Spleen (tissue), 11 donors: ENCODE results near the gene IGFBP6. TPM values are rescaled to one million over a fixed set of nuclear protein-coding genes. Genes with fewer than 3 reads are reported as not detected.
A peak's percentile ranks its signal among the peaks of the same experiment; 100 is the strongest.

Experiments
- DNase-seq: peaks from one replicate; pipeline ENCODE4 v3.0.0-alpha.2; 2020
- H3K27ac ChIP-seq, 8 donors: fragments of 200-600 bp; sonication (generic) in 7 of 8; 1 replicate in 4 of 8; 2 replicates in 4 of 8; pipeline versions ENCODE4 v1.5.0 to v1.8.0; 2016 to 2021; ENCODE audit warnings: inconsistent platforms in 4 of 8, mild to moderate bottlenecking in 4 of 8, moderate library complexity in 1 of 8
- H3K27me3 ChIP-seq, 7 donors: fragments of 200-600 bp; sonication (generic) in 6 of 7; replicated peaks in 1 of 7; 1 replicate in 4 of 7; 2 replicates in 3 of 7; pipeline versions ENCODE4 v1.5.0 to v1.8.0; 2016 to 2021; ENCODE audit warnings: inconsistent platforms in 3 of 7, mild to moderate bottlenecking in 1 of 7
- H3K36me3 ChIP-seq, 6 donors: fragments of 200-600 bp; sonication (generic) in 5 of 6; 1 replicate in 4 of 6; 2 replicates in 2 of 6; pipeline versions ENCODE4 v1.5.0 to v1.8.0; 2016 to 2021; ENCODE audit warnings: inconsistent platforms in 2 of 6
- H3K4me1 ChIP-seq, 6 donors: fragments of 200-600 bp; sonication (generic) in 5 of 6; 1 replicate in 3 of 6; 2 replicates in 3 of 6; pipeline versions ENCODE4 v1.5.0 to v1.8.0; 2016 to 2021; ENCODE audit warnings: inconsistent platforms in 3 of 6
- H3K4me3 ChIP-seq, 8 donors: fragments of 200-600 bp; sonication (generic) in 7 of 8; 1 replicate in 4 of 8; 2 replicates in 4 of 8; pipeline versions ENCODE4 v1.5.0 to v1.8.0; 2016 to 2021; ENCODE audit warnings: inconsistent platforms in 4 of 8, mild to moderate bottlenecking in 4 of 8, moderate library complexity in 2 of 8
- H3K9me3 ChIP-seq, 8 donors: fragments of 200-600 bp; sonication (generic) in 7 of 8; 1 replicate in 4 of 8; 2 replicates in 4 of 8; pipeline versions ENCODE4 v1.5.0 to v1.8.0; 2016 to 2021; ENCODE audit warnings: inconsistent platforms in 4 of 8
- POLR2A ChIP-seq, 3 donors: fragments of 450-650 bp; IDR thresholded peaks; one replicate each; pipeline ENCODE4 v1.5.1; 2017; ENCODE audit warnings: antibody characterized with exemption in 3 of 3, mild to moderate bottlenecking in 1 of 3
- POLR2AphosphoS5 ChIP-seq, 3 donors: sonication (generic); formaldehyde crosslinking; IDR thresholded peaks; one replicate each; pipeline ENCODE4 v1.5.1; 2017; ENCODE audit warnings: antibody characterized with exemption in 3 of 3
- WGBS, 5 donors: extraction: QIAGEN DNeasy Blood & Tissue Kit in 3 of 5; methylation state at CpG; one replicate each; pipeline versions ENCODE4 v1.1.5 to v1.1.7; 2013 to 2018; 5-methylcytosine and 5-hydroxymethylcytosine counted together
- intact Hi-C: fragments of 100-400 bp; cut with DNase I; formaldehyde crosslinking; loops from one replicate; pipeline ENCODE4 v1.15.0; 2023; ENCODE audit warnings: low total_unique reads
- polyA plus RNA-seq, 3 donors: library from polyadenylated mRNA; stranded (reverse); fragments of 200-250 nt; gene quantifications; one replicate each; pipeline ENCODE4 v1.2.1, GENCODE V29; 2013
- total RNA-seq, 7 donors: library from RNA; depleted of rRNA in 3 of 7; stranded (reverse); fragments of >200 nt in 3 of 7; fragmentation: NEBNext Ultra II Directional in 4 of 7; extraction: Animal tissue kit (Norgen Biotek cat#: 25700) in 4 of 7; gene quantifications; one replicate each; pipeline versions ENCODE4 v1.1.0 to v1.2.1, GENCODE V29; 2016 to 2021
- TF ChIP-seq, protein P1 (sequence below), 11 experiments: fragments of 200-600 bp in 7 of 11; fragments of 450-650 bp in 4 of 11; sonication (generic) in 4 of 11; IDR thresholded peaks in 8 of 11; conservative IDR thresholded peaks in 3 of 11; 1 replicate in 7 of 11; 2 replicates in 4 of 11; pipeline versions ENCODE4 v1.4.0 to v1.8.0; 2016 to 2021; ENCODE audit warnings: antibody characterized with exemption in 11 of 11, inconsistent platforms in 4 of 11, mild to moderate bottlenecking in 1 of 11
- donor health status: healthy with polysubstance abuse.
- donor health status: DM: no; HTN: no; CAD: no; lungs with moderate emphysema.
- donor health status: DM: no; HTN: no; CAD: no.
- donor health status: Bipolar disorder and iron deficiency.
- donor health status: healthy.
- donor health status: DM: no; HTN: no; CAD: no.
- donor health status: DM: yes; HTN: yes; CAD: no.

IGFBP6 gene
- total and polyA plus RNA-seq, 10 donors, result 35.2 to 183 (median 80.0) TPM

DNA sequence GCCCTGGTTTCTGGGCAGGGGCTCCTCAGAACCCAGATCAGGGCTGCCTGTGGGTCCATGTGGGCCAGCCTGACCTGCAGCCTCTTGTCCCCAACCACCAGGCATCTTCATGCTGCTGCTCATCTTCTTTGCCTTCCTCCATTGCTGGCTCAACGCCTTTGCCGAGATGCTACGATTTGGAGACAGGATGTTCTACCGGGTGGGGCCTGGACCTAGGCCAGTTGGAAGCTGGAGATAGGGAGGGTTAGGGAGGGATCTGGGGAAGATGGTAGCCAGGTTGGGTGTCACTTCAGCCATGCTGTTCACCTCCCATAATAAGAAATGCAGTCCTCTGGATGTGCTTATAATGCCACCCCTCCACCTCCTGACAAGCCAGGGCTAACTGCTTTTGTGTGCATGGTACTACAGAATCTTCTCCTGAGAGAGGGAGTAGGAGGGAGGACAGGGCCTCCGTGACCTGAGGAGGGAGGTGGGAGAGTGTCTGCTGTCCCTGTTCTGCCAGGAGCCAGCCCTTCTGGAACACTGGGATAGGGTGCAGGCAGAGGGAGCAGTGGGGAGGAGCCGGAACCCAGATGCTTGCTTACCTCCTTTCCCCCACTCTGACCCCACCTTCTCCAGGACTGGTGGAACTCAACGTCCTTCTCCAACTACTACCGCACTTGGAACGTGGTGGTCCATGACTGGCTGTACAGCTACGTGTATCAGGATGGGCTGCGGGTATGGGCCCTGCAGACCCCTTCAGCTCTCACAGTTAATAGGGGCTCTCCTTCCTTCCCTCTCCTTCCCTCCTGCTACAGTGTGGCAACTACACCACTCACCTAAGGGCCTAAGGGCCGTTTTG lies 23.4 kb downstream of the IGFBP6 start:
- no peak for DNase-seq
- H3K27ac ChIP-seq, result peak overlapping the region in 3 of 8 donors; percentile 14 to 40 (median 28)
- no peaks in the 10 kb centered on the region for H3K27me3 ChIP-seq
- H3K4me3 ChIP-seq, result peak overlapping the region in 5 of 8 donors; percentile 1 to 43 (median 23)
- 78 to 94% (median 85%) methylated on average over 12 of the region's 12 CpGs for WGBS, 5 donors
- intact Hi-C loops, result no loop called here
- no peaks in the 10 kb centered on the region for H3K9me3 ChIP-seq
- H3K36me3 ChIP-seq, result peaks cover 0 to 28% (median 0%) of the 10 kb centered on the region in 6 donors
- peaks cover 0 to 8% (median 0%) of the 10 kb centered on the region in 6 donors for H3K4me1 ChIP-seq
- TF ChIP-seq, protein P1, sequence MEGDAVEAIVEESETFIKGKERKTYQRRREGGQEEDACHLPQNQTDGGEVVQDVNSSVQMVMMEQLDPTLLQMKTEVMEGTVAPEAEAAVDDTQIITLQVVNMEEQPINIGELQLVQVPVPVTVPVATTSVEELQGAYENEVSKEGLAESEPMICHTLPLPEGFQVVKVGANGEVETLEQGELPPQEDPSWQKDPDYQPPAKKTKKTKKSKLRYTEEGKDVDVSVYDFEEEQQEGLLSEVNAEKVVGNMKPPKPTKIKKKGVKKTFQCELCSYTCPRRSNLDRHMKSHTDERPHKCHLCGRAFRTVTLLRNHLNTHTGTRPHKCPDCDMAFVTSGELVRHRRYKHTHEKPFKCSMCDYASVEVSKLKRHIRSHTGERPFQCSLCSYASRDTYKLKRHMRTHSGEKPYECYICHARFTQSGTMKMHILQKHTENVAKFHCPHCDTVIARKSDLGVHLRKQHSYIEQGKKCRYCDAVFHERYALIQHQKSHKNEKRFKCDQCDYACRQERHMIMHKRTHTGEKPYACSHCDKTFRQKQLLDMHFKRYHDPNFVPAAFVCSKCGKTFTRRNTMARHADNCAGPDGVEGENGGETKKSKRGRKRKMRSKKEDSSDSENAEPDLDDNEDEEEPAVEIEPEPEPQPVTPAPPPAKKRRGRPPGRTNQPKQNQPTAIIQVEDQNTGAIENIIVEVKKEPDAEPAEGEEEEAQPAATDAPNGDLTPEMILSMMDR (IDR thresholded peaks at IDR 0.05 in 8 of 11, conservative IDR thresholded peaks at IDR 0.05 in 3 of 11), result no peak
- peak in 1 of 3 donors; percentile 21 for TF ChIP-seq POLR2AphosphoS5 (IDR thresholded peaks at IDR 0.05)

DNA sequence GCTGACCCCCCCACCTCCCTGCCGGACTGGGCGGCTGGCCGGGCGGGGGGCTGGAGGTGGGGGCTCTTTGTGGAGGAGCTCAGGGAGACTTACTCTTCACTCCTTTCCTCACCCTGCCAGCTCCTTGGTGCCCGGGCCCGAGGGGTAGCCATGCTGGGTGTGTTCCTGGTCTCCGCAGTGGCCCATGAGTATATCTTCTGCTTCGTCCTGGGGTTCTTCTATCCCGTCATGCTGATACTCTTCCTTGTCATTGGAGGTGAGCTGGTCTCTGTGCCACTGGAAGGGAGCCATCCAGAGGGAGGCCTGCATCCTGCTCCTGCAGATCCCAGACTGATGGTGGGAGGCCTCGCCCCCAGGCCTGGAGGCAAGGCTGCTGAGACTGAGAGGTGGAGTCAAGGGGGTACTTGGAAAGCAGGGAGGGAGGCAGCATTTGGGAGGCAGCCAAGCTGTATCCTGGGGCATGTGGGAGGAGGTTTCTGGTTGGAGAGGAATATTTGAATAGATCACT lies 25.5 kb downstream of the IGFBP6 start:
- peak; percentile 73 to 92 (median 73) for TF ChIP-seq POLR2AphosphoS5 (IDR thresholded peaks at IDR 0.05)
- TF ChIP-seq, protein P1 (IDR thresholded peaks at IDR 0.05 in 8 of 11, conservative IDR thresholded peaks at IDR 0.05 in 3 of 11), result no peak
- peak in 1 of 3 donors; percentile 42 for TF ChIP-seq POLR2A (IDR thresholded peaks at IDR 0.05)
- H3K4me3 ChIP-seq, result peak overlapping the region in 7 of 8 donors; percentile 12 to 61 (median 33)

DNA sequence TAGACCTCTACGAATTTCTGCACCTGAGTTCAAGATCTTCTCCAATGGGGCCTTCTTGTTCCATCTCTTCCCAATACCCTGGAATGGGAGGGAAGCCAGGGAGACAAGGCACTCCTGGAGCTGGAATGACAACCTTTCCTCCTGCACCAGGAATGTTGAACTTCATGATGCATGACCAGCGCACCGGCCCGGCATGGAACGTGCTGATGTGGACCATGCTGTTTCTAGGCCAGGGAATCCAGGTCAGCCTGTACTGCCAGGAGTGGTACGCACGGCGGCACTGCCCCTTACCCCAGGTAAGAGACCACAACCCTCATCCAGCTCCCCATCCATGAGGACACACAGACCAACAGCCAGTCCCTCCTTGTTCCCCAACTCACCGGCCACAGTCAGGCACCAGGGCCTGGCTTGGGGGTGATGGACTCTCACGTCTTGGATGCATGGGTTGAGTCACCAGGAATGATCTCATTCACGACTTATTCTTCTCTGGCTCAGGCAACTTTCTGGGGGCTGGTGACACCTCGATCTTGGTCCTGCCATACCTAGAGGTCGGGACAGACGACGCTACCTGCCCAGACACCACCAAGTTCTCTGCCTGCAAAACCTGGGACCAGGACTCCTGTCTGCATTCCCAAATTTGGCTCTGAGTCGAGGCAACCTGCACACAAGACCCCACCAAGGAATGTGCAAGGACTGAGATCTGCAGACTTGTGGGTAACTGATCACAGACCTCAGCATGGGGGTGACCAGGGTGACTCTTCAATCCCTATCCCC lies 26.3 kb downstream of the IGFBP6 start:
- TF ChIP-seq, protein P1 (IDR thresholded peaks at IDR 0.05 in 8 of 11, conservative IDR thresholded peaks at IDR 0.05 in 3 of 11), result no peak
- TF ChIP-seq POLR2A (IDR thresholded peaks at IDR 0.05), result no peak
- TF ChIP-seq POLR2AphosphoS5 (IDR thresholded peaks at IDR 0.05), result no peak
- WGBS, 5 donors, result 90 to 93% (median 92%) methylated on average over 15 to 16 of the region's 16 CpGs
- H3K27ac ChIP-seq, result peak overlapping the region in 3 of 8 donors; percentile 25 to 53 (median 28)
- no peak for DNase-seq
- no peaks in the 10 kb centered on the region for H3K27me3 ChIP-seq
- peaks cover 0 to 8% (median 1%) of the 10 kb centered on the region in 6 donors for H3K4me1 ChIP-seq
- peaks cover 0 to 19% (median 0%) of the 10 kb centered on the region in 6 donors for H3K36me3 ChIP-seq
- peak overlapping the region in 2 of 8 donors; percentile 48 to 61 for H3K4me3 ChIP-seq
- intact Hi-C loops, result no loop called here
- H3K9me3 ChIP-seq, result no peaks in the 10 kb centered on the region

More for the DNA sequence above, 25.5 kb downstream of the IGFBP6 start:
- H3K36me3 ChIP-seq, result peaks cover 0 to 20% (median 0%) of the 10 kb centered on the region in 6 donors
- H3K27me3 ChIP-seq, result no peaks in the 10 kb centered on the region
- no peaks in the 10 kb centered on the region for H3K9me3 ChIP-seq
- peak overlapping the region in 5 of 8 donors; percentile 62 to 74 (median 69) for H3K27ac ChIP-seq
- no peak for DNase-seq
- intact Hi-C loops, result no loop called here
- WGBS, 5 donors, result 83 to 87% (median 83%) methylated on average over 6 to 10 of the region's 10 CpGs
- H3K4me1 ChIP-seq, result peaks cover 0 to 8% (median 0%) of the 10 kb centered on the region in 6 donors
